Urothelium cell line (cell line): ENCODE measurements around the gene PNPLA1.

Experiments
- DNase-seq: peaks from one replicate; pipeline ENCODE4 v3.0.0; 2011; ENCODE audit warnings: low spot score, mixed read lengths
- FAIRE-seq: peaks from 2 replicates; lab custom pipeline; 2011; peaks lifted over from hg19 to GRCh38; lab: Jason Lieb, UNC

Gene PNPLA1

DNA sequence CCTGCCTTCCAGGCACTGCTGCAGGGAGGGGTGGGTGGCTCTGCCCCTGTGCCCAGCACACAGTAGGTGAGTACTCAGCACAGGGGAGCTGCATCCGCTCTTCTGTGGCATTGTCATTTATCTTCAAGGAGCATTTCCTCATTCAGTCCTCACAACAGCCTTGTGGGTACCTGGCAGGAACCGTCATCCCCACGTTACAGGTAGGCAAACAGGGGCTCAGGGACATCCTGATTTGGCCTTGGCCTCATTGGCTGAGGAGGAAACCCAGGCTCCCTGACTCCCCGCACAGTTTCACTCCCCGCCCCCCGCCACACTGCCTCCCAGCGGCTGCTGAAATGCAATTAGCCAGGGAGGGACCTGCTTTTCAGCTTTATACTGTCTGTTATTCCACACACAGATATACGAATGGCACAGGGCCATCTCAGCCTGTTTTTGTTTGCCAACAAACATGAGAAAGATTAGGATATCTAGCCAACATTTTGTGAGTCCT is 24.2 kb upstream of the PNPLA1 start:
- DNase-seq (no peak), FAIRE-seq (no peak)

GRCh38 chr6:36246506-36247268 is 23.2 kb upstream of the PNPLA1 start:
- DNase-seq = no peak
- FAIRE-seq = no peak

GRCh38 chr6:36247693-36248092 is 22.2 kb upstream of the PNPLA1 start:
- DNase-seq (no peak), FAIRE-seq (no peak)

DNA sequence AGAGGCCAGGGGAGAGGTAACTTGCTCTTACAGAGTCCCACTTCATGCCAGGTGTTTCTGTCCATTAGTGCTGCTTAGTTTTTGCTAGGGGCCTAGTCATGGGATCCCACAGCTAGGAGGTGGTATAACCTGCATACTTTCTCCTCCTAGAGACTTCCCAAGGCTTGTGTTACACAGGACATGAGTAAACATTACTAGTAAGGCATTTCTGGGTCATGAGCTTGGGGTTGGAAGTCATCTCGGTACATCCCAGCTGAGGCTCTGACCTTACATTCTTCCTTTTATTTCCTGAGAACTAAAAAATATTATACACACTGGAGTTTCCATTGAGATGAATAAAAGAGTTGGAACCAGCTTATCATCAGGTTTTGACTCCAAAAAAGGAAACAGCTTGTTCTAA is 20.9 kb upstream of the PNPLA1 start:
- FAIRE-seq = no peak
- no peak for DNase-seq

DNA sequence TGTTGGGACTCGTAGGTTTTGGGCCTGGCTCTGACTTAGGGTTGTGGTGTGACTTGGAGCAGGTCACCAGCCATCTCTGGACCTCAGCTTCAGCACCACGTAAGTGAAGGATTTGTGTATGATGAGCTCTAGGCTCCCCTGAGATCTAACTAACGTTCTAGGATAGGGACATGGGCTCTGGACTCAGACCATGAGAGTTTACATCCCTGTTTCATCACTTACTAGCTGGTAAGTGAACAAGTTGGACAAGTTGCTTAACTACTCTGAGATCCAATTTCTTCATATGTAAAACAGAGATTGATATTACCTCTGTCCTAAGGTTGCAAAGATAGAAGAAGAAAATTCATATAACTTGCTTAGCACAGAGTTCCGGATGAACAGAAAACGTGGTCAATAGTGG is 20.3 kb upstream of the PNPLA1 start:
- FAIRE-seq (no peak), DNase-seq (no peak)

DNA sequence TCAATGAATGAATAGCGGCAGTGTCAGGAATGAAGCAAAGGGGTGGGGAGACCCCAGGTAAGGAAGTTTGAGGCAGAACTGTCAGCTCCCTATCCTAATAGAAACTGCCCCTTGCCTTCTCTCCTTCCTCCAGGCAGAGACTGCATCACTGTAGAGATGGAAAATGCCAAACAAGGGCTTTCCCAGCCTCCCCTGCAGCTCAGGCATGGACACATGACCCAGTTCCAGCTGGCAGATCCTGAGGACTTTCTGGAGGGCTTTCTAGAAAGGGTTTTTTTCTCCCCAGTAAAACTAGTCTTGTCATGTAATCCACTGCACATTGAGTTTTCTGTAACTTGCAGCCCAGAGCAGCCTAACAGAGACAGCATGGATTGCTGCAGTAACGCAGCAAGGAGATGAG is 17.9 kb upstream of the PNPLA1 start:
- no peak for FAIRE-seq
- DNase-seq = no peak

DNA sequence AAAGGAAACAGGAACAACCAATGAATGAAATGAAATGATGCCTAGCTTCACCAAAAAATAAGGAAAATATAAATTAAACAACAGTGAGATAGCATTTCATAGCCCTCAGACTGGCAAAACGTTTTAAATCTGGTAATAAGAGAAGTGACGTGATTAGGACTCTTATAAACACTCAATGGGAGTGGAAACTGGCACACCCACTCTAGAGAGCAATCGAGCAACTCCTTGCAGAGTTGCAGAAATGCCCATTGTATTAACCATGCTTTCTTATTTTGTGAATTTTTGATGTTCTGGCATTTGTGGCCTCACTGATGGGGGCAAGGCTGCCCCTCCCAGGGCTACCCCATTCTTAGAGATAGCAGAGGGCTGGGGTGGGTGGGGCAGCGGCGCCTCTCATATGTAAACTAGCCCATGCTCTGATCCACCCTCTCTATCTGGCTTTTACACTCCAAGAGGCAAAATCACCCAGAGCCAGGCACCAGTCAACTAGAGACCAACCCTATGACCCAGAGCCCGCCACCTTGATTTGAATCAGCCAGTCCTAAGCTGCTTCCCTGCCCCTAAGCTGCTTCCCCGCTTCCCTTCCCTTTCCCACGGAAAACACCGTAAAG is 6.4 kb upstream of the PNPLA1 start:
- no peak for FAIRE-seq
- DNase-seq = no peak

- FAIRE-seq (no peak), DNase-seq (no peak)
These were observed 4.1 kb upstream of the PNPLA1 start for GRCh38 chr6:36265744-36266143.

DNA sequence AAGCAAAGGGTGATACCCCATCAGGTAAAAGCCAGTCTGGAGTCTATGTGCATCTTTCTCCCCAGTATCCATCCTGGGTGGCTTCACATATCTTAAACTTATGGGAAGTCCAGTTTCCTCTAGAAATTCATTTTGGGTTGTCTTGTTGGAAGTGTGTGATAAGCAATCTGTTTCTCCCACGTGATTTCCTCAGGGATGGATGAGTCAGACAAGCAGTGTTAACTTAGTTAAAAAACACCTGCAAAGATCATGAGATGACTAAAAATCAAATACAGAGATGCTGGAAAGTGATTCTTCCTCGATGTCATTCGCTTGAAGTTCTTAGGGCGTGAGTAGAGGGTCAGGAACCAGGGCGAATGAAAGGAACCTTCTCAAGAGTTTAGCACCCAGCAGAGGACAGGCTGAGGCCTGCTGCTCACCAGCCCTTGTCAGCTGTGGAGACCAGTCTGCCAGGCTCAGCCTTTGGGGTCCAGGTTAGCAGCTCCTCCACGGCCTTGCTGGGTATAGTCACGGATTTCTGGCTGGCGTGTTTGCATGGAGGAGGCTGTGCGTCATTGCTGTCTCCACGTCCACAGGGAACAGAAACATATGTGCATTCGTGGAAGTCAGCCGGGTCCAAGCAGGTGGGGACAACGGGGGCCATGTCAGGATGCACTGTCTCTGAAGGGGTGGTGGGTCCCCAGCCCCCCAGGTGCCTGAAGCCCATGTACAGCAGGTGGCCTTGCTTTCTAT is 2.8 kb upstream of the PNPLA1 start:
- FAIRE-seq (no peak), DNase-seq (no peak)

DNA sequence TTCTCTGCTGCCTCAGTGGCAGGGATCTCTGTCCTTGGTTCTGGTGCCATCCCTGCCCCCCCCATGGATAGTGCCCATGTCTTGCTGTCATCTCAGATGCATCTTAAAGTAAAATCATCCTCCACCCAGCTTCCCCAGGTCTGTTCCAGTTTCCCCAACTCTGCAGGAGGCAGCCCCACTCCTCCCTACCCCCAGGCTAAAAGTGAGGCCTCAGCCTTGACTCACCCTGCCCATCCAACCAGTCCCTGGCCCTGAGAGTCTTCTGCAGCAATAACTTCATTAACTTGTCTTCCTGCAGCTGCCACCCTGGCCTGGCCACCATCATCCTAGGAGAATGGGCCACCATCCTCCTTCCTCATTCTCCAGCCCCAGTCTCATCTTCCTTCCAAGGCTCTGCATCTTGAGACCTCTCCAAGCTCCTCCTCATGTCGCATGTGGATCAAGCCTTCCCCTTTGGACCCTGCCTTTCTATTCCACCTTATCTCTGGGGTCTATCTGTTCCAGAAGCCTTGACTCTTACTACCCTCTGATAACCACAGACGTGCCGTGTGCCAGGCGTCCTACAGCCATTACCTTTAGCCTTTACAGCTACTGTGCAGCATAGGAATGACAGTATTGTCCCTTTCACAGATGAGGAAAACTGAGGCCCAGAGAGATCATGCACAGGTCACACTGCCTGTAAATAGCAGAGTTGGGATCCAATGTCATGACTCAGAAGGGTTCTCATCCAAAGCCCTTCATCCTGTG is 2.0 kb upstream of the PNPLA1 start:
- FAIRE-seq = no peak
- no peak for DNase-seq

GRCh38 chr6:36268478-36269275 is 1.2 kb upstream of the PNPLA1 start:
- FAIRE-seq = no peak
- no peak for DNase-seq

DNA sequence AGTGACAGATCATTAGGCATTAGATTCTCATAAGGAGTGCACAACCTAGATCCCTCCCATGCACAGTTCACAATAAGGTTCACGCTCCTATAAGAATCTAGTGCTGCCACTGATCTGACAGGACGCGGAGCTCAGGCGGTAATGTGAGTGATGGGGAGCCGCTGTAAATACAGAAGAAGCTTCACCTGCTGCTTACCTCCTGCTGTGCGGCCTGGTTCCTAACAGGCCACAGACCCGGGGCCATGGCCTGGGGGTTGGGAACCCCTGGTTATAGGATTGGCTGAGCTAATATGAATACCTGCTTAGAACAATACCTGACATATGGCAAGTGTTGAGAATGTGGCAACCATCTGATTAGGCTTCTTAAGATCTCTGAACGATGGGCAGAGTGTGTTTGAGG is 2.4 kb downstream of the PNPLA1 start:
- no peak for DNase-seq
- FAIRE-seq = no peak

GRCh38 chr6:36273067-36273466 is 3.2 kb downstream of the PNPLA1 start:
- DNase-seq (no peak), FAIRE-seq (no peak)

- no peak for DNase-seq
- FAIRE-seq = no peak
These were observed 4.1 kb downstream of the PNPLA1 start for GRCh38 chr6:36273802-36274514.

- DNase-seq = no peak
- no peak for FAIRE-seq
These were observed 7.0 kb downstream of the PNPLA1 start for GRCh38 chr6:36276581-36277536.

DNA sequence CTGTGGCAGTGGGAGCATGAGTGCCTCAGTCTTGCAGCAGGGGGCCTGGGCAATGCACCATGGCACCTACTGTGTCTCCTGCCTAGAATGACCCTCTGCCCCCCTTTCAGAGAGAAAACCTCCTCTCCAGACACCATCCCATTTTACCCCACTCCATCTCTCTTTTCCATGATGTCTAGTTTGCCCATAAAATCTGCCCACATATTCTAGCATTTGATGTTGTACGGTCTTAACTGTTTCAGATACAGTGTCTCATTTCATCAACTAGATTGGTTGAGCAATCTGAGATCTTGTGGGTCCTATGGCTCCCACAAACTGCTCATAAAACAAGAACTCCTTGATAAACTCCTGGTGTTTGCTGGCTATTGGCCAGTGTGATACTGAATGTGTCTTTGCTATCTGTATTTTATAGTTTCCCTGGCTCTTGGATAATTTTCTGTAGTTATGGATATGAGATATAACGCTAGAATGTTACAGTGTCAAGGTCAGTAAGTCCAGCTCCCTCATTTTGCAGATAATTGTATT is 8.1 kb downstream of the PNPLA1 start:
- FAIRE-seq (no peak), DNase-seq (no peak)

DNA sequence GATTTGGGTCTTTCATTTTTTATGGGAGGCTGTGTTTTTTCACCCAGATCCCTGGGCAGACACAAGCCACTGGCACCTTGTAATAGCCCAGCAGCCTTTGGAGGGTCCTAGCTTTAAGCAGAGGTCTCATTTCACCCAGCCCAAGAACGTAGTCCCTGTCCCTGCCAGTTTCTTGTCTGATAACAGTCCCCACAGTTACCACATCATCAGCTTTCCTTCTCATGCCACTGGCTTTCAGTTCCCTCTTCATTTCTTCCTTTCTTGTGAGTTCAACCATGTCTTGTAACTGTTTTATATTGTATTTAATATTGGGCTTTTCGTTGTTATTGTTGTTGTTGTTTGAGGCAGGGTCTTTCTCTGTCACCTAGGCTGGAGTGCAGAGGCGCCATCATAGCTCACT is 10.6 kb downstream of the PNPLA1 start:
- DNase-seq (no peak), FAIRE-seq (no peak)

DNA sequence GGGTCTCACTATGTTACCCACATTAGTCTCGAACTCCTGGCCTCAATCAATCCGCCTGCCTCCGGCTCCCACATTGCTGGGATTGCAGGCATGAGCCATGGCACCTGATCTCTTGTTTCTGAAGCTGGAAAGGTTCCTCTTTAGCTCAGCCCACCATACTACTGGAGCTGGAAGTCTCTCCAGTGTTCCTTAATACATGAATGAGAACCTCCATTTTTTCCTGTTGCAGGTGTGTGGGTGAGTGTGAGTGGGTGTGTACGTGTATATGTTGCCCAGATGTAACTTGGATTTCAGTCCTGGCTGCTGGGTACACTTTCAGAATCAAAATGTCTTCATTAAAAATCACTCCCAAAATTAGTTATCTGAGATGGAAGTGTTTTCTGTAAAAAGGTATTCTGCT is 11.1 kb downstream of the PNPLA1 start:
- DNase-seq (no peak), FAIRE-seq (no peak)
